Measurements from ENCODE around the gene MAN1C1.
A peak's percentile ranks its signal among the peaks of the same experiment; 100 is the strongest.

MAN1C1 gene

DNA sequence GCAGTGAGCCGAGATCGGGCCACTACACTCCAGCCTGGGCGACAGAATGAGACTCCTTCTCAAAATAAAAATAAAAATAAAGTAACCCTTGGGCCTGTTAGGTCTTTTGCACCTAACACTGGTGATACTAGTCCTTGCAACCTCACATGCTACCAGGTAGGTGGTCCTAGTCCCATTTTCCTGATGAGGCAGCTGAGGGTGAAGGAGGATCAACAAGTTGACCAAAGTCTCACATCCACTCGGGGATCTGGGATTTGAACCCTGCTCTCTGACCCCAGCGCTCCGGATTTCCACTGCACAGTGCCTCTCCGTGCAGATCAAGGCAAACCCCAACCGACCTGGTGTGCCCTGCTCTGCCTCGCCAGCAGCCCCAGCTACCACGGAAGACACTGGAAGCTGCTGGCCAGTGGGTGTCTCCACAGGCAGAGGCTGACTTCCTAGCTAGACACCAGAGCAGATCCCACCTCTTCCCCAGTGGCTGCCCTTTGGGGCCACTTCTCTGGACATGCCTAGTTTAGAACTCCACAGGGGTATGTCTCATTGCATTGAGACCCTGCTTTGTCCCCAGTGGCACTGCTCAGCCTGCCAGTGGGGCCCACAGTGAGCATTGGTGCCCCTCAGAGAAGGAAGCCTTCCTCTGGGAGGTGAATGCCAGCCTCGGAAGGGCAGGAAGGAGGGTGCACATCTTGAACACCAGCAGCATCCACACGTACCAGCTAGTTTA lies 45.6 kb upstream of the MAN1C1 start:
- no peak for DNase-seq (ENCODE audit: low read depth)
- TF ChIP-seq, protein P1, sequence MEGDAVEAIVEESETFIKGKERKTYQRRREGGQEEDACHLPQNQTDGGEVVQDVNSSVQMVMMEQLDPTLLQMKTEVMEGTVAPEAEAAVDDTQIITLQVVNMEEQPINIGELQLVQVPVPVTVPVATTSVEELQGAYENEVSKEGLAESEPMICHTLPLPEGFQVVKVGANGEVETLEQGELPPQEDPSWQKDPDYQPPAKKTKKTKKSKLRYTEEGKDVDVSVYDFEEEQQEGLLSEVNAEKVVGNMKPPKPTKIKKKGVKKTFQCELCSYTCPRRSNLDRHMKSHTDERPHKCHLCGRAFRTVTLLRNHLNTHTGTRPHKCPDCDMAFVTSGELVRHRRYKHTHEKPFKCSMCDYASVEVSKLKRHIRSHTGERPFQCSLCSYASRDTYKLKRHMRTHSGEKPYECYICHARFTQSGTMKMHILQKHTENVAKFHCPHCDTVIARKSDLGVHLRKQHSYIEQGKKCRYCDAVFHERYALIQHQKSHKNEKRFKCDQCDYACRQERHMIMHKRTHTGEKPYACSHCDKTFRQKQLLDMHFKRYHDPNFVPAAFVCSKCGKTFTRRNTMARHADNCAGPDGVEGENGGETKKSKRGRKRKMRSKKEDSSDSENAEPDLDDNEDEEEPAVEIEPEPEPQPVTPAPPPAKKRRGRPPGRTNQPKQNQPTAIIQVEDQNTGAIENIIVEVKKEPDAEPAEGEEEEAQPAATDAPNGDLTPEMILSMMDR (conservative IDR thresholded peaks at IDR 0.05; ENCODE audit: low read depth, low read length): no peak
- H3K4me3 ChIP-seq (ENCODE audit: low read depth, low read length): no peak overlapping the region

DNA sequence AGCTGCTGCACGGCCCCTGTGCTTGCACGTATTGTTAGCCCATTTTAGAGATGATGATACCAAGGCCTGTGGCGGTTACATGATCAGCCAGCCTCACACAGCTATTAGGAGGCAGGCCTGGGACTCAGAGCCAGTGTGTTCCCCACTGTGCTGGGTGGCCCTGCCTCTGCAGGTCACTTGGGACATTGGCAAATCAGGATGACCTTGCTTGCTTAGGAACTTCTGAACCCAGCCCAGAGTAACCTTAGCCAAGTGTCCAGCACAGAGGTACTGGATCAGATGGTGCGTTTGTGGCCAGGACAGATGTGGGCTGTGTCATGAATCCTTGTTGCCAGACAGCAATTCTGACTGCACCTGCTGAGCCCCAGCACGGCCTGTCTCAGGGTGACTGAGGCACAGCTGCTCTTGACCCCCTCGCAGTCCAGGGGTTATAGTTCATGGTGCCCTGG lies 45.0 kb upstream of the MAN1C1 start:
- no peak for DNase-seq (ENCODE audit: low read depth)
- TF ChIP-seq, protein P1 (conservative IDR thresholded peaks at IDR 0.05; ENCODE audit: low read depth, low read length): no peak
- H3K4me3 ChIP-seq (ENCODE audit: low read depth, low read length): no peak overlapping the region

DNA sequence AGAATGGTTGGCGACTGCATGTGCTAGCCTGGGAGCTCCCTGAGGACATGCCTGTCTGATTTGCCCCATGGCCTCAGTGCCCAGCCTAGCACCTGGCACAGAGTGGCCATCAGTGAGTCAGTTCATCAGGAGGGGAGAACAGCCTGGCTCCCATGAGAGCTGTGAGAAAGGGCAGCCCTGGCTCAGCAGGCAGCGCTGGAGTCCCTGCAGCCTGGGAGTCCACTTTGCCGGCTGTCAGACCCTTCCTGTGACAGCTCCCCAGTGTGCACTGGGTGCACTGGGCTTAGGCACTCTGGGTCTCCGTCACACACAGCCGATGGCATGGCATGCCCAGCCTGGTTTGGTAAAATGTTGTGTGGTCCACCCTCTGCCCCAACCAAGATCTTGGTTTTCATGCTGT lies 44.5 kb upstream of the MAN1C1 start:
- DNase-seq (ENCODE audit: low read depth): no peak
- H3K4me3 ChIP-seq (ENCODE audit: low read depth, low read length): no peak overlapping the region
- TF ChIP-seq, protein P1 (conservative IDR thresholded peaks at IDR 0.05; ENCODE audit: low read depth, low read length): no peak

DNA sequence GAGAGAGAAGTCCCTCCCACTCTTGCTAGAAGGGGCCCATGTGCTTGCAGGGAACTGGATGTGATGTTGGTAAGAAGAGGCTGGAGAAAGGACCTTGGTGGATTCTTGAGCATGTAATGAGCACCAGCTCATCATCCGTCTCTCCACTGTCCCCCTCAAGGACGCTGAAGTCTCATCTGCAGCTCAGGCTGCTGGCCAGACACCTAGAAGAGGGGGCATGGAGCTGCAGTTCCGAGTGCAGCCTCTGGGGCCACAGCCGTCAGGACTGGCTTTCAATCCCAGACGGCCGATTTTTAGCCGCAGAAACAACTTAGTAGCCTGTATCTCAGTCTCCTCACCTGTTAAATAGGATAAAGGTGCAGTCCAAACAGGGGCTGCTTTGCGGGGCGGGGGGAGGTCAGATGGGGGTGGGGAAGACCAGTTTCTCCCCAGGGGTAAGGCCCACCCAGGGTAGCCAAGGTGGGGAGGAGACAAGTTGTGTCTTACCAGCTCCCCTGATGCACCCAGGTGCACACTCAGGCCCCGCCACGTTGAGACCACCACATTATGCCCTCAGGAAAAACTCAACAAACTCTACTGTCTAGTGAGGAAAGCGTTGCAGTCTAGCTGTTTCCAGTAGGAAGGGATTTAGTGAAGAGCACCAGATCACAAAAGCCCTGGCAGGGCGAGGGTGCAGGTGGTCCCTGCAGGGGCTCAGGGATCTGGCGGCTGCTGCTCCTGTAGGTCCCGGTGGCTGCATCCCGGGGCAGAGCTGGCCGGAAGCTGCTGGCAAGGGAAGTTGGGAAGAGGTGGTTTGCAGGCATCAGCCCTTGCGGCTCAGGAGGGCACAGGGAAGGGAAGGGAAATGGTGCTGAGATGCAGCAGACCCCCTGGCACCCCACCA lies 43.6 kb upstream of the MAN1C1 start:
- no peak overlapping the region for H3K4me3 ChIP-seq (ENCODE audit: low read depth, low read length)
- peak; percentile 78 for DNase-seq (ENCODE audit: low read depth)
- TF ChIP-seq, protein P1 (conservative IDR thresholded peaks at IDR 0.05; ENCODE audit: low read depth, low read length): peak; percentile 85

DNA sequence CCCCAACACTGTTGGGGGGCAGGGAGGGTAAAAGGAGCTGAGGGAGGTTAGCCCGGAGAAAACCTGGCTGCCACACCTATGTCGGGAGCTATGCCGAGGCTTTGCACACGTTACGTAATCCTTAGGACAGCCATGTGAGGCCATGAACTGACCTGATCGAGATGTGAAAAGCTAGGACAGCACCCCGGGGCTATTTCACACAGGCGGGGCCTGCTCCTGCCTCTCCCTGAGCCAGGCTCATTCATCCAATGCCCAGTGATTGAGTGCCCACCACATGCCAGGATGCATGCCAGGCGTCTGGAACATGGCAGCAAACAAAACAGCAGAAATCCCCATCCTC lies 43.0 kb upstream of the MAN1C1 start:
- TF ChIP-seq, protein P1 (conservative IDR thresholded peaks at IDR 0.05; ENCODE audit: low read depth, low read length): no peak

DNA sequence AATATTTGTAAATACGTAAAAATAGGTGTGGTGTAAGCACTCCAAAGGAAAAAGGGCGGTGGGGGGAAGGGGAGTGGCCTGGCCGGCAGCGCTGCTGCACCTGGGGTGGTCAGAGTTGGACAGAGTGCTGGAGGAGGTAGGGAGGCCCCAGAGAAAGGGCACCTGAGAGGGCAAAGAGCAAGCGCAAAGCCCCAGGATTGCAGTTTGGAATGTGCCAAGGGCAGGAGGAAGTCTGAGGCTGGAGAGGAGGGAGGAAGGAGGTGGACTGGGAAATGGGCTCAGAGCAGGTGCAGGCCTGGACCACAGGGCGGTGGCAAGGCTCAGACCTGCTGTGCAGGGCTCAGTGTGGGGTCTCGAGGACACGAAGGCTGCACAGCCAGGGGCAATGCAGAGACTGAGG lies 42.6 kb upstream of the MAN1C1 start:
- TF ChIP-seq, protein P1 (conservative IDR thresholded peaks at IDR 0.05; ENCODE audit: low read depth, low read length): no peak

More for the DNA sequence above, 43.0 kb upstream of the MAN1C1 start:
- no peak overlapping the region for H3K4me3 ChIP-seq (ENCODE audit: low read depth, low read length)
- no peak for DNase-seq (ENCODE audit: low read depth)

More for the DNA sequence above, 42.6 kb upstream of the MAN1C1 start:
- H3K4me3 ChIP-seq (ENCODE audit: low read depth, low read length): no peak overlapping the region
- no peak for DNase-seq (ENCODE audit: low read depth)

Measured in choroid plexus epithelial cell (primary cell).